HG02938 (cell line): ENCODE results near the gene ELANE.
"Not testable (repeated sequence)": the region's sequence is repeated elsewhere in the genome, so short reads cannot be mapped to it uniquely, and the experiment has no call there.

Experiments used
- ATAC-seq: cut with Tn5 transposase; IDR thresholded peaks from one replicate; pipeline ENCODE4 v1.9.1; 2021; ENCODE audit warnings: mild to moderate bottlenecking, moderate library complexity; ENCODE audit not compliant: unreplicated experiment

Gene ELANE

DNA sequence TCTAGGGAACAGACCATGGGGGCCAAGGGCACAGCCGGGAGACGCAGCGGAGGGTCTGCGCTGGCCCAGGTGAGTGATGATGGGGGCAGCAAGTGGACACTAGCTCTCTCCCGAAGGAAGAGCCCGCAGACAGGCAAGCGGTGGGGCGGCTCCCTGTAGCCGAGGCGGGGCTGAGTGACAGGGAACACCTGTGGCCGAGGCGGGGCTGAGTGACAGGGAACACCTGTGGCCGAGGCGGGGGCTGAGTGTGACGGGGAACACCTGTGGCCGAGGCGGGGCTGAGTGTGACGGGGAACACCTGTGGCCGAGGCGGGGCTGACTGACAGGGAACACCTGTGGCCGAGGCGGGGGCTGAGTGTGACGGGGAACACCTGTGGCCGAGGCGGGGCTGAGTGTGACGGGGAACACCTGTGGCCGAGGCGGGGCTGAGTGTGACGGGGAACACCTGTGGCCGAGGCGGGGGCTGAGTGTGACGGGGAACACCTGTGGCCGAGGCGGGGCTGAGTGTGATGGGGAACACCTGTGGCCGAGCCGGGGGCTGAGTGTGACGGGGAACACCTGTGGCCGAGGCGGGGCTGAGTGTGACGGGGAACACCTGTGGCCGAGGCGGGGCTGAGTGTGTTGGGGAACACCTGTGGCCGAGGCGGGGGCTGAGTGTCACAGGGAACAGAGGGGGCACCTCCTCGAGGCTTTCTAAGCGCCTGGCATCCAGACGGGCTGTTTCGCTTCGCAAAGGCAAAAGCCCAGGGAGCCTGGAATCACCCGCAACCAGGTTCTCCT lies 39.5 kb downstream of the ELANE start:
- ATAC-seq: not testable (repeated sequence)

- ATAC-seq: no peak
These were observed 40.3 kb downstream of the ELANE start for GRCh38 chr19:892243-892893.

- ATAC-seq: peak; percentile 68
These were observed 41.0 kb downstream of the ELANE start, which contains the start of the genes MED16 and RNU6-9 for GRCh38 chr19:892894-893689. MED16 (minus strand) TSS chr19:893187; CDS start chr19:891131, 2,056 bp downstream. RNU6-9 (plus strand) TSS chr19:893484.

DNA sequence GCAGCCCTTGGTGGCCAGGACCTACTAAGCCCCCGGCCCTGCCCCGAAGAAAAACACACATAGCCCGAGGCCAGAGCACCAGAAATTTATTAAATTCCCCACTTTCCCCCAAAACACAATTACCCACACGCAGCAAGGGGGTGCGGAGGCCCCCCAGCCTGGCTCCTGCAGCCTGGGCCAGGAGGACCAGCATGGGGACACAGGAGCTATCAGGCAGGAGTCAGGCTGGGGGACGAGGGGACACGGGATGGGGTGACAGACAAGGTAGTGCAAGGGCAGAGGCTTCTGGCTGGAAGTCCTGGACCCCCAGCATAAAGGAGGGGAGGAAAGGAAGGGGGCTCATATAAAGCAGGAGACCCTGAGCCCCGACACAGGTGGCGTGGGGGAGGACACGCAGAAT lies 44.3 kb downstream of the ELANE start:
- no peak for ATAC-seq

- no peak for ATAC-seq
These were observed 44.9 kb downstream of the ELANE start for GRCh38 chr19:896999-897398.

GRCh38 chr19:897442-898039 lies 45.4 kb downstream of the ELANE start:
- ATAC-seq: no peak

GRCh38 chr19:898663-899062 lies 46.6 kb downstream of the ELANE start:
- no peak for ATAC-seq

GRCh38 chr19:899336-900042 lies 47.4 kb downstream of the ELANE start:
- ATAC-seq: no peak

- no peak for ATAC-seq
These were observed 47.9 kb downstream of the ELANE start for GRCh38 chr19:900043-900301.

GRCh38 chr19:900302-901111 lies 48.4 kb downstream of the ELANE start:
- no peak for ATAC-seq

GRCh38 chr19:901216-902092 lies 49.4 kb downstream of the ELANE start:
- no peak for ATAC-seq

DNA sequence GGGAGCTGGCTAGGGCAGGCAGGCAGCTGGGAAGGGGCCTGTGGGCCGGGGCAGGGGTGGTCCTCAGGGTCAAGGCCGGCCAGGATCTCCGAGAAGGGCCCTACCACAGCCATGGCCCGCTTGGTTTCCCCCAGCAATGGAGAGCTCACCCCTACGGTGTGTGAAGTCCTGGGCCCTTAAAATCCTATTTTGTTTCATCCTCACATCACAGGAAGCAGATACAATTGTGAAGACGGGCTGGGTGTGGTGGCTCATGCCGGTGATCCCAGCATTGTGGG lies 49.9 kb downstream of the ELANE start:
- no peak for ATAC-seq

DNA sequence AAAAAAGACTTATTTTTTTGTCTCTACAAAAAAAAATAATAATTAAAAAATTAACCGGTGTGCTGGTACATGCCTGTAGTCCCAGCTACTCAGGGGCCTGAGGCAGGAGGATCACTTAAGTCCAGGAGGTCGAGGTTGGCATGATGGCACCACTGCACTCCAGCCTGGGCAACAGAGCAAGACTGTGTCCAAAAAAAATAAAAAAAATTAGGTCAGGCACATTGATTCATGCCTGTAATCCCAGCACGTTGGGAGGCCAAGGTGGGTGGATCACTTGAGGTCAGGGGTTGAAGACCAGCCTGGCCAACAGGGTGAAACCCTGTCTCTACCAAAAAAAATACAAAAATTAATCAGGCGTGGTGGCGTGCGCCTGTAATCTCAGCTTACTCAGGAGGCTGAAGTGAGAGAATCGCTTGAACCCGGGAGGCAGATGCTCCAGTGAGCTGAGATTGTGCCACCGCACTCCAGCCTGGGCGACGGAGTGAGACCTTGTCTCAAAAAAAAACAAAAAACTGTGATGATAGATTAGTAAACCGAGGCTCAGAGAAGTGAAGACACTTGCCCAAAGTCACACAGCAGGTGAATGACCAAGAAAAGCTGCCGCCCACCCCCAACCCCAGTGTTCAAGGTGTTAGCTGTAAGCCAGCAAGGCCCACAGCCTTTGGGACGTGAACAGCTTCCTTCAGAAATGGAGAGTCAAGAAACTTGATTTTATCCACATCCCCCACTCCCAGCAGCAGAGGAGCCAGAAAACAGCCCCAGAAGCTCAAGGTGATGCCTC lies 50.5 kb downstream of the ELANE start:
- ATAC-seq: no peak

DNA sequence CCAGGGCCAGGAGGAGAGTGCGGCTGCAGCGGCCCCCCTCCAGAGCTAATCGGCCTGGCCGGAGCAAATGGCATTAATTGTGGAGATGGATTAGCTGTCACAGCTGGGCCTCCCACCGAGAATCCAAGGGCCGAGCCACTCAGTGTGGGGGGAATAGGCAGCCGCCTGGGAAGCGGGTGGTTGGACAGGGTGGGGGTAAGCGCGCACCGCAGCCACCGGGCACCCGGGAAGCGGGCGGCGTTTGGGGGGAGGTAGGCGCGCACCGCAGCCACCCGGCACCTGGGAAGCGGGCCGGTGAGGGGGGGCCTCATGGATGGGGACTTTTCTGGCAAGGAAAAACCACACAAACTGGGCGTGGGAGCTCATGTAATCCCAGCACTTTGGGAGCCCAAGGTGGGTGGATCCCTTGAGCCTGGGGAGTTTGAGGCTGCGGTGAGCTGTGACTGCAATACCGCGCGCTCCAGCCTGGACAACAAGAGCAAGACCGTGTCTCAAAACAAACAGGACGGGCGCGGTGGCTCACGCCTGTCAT lies 51.2 kb downstream of the ELANE start:
- no peak for ATAC-seq

DNA sequence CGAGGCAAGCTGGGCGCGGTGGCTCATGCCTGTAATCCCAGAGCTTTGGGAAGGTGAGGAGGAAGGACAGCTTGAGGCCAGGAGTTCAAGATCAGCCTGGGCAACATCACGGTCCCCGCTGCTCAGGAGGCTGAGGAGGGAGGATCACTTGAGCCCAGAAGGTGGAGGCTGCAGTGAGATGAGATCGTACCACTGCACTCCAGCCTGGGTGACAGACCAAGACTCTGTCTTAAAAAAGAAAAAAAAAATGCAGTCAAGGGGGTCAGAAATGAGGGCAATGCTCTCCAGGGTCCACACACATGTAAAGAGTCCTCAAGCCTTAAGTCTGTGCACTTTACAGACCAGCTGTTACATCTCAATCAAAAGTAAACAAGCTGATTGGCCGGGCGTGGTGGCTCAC lies 52.4 kb downstream of the ELANE start:
- ATAC-seq: no peak
